Mucosa of rectum (tissue), 2 donors: ENCODE results near the gene ADGRG1.

Experiments
- H3K27ac ChIP-seq, 2 donors: one replicate each; pipeline ENCODE4 v1.7.0; 2013; ENCODE audit warnings: inconsistent platforms in 2 of 2, low read depth in 2 of 2, low read length in 2 of 2
- H3K27me3 ChIP-seq, 2 donors: one replicate each; pipeline ENCODE4 v1.7.0; 2013; ENCODE audit warnings: low read length in 2 of 2; ENCODE audit not compliant: control insufficient read depth in 2 of 2, insufficient read depth in 2 of 2
- H3K36me3 ChIP-seq, 2 donors: one replicate each; pipeline ENCODE4 v1.7.0; 2013; ENCODE audit warnings: low read length in 2 of 2; ENCODE audit not compliant: control insufficient read depth in 2 of 2, insufficient read depth in 2 of 2
- H3K4me1 ChIP-seq, 2 donors: one replicate each; pipeline ENCODE4 v1.7.0; 2013; ENCODE audit warnings: low read length in 2 of 2, mild to moderate bottlenecking in 1 of 2; ENCODE audit not compliant: control insufficient read depth in 2 of 2, insufficient read depth in 2 of 2
- H3K4me3 ChIP-seq, 2 donors: one replicate each; pipeline ENCODE4 v1.7.0; 2013; ENCODE audit warnings: low read length in 2 of 2
- H3K9ac ChIP-seq, 2 donors: one replicate each; pipeline ENCODE4 v1.7.0; 2013; ENCODE audit warnings: low read length in 2 of 2, low read depth in 1 of 2, mild to moderate bottlenecking in 1 of 2
- H3K9me3 ChIP-seq, 2 donors: one replicate each; pipeline ENCODE4 v1.7.0; 2013; ENCODE audit warnings: low read length in 2 of 2; ENCODE audit not compliant: control insufficient read depth in 2 of 2
- donor health status: healthy.
- donor health status: Normal muscosa, but diverticular disease.

Gene ADGRG1

DNA sequence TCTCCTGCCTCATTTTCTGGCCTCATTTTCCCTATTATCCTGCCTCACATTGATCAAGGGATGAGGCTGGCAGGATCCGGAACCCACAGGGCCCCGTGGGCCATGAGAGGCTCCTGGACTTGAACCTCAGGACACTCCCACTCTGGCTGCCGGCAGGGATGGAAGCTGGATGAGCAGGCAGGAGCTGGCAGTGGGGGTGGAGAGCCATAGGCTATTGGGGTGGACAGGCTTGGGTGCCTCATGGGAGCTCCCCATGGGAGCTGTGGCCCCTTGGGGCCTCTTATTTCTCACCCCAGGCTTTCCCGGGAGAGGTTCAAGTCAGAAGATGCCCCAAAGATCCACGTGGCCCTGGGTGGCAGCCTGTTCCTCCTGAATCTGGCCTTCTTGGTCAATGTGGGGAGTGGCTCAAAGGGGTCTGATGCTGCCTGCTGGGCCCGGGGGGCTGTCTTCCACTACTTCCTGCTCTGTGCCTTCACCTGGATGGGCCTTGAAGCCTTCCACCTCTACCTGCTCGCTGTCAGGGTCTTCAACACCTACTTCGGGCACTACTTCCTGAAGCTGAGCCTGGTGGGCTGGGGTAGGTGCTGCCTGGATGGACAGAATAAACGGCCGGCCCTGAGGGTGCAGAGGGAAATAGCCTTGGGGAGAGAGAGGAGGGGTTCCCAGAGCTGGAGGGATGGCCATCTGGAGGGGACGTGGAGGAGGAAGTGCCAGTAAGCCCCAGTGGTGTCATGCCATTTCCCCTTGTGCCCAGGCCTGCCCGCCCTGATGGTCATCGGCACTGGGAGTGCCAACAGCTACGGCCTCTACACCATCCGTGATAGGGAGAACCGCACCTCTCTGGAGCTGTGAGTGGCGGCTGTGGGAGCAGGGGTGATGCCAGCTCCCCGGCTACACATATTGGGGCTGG lies 55.5 kb downstream of the ADGRG1 start:
- Histone ChIP-seq H3K9ac (no peak overlapping the region), H3K36me3 (no peaks in the 10 kb centered on the region), H3K9me3 (no peaks in the 10 kb centered on the region), H3K4me3 (no peak overlapping the region), H3K27me3 (no peaks in the 10 kb centered on the region), H3K27ac (no peak overlapping the region), H3K4me1 (no peaks in the 10 kb centered on the region)

DNA sequence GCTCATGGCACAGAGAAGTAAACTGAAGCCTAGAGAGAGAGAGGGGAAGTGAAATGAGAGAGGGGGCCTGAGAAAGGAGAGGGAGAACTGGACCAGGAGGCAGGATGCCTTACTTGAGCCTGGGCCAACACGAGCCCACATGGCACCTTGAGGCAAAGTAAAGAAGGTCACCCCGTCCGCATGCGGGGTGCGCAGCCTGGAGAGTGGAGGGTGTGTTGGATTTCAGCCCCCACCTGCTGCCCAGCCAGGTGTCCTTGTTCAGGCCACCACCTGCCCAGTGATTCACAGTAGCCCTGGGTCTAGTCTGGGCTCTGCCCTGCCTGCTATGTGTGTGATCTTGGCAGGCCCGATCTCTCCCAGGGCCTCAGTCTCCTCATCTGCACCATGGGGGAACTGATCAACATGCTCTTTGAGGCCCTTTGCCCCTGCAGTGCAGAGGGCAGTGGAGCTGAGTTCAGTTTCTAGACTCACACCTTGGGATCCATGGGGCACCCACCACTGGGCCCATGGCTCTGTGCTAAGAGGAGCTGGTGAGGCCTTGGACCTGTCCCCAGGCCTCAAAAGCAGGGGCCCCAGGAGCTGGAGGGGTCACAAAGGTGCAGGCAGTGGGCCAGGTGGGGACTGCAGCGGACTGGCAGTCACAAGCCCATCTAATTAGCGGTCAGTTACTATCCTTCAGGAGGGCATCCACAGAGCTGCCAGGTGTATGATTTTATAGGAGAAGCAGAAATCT lies 56.4 kb downstream of the ADGRG1 start:
- H3K27ac ChIP-seq = no peak overlapping the region

DNA sequence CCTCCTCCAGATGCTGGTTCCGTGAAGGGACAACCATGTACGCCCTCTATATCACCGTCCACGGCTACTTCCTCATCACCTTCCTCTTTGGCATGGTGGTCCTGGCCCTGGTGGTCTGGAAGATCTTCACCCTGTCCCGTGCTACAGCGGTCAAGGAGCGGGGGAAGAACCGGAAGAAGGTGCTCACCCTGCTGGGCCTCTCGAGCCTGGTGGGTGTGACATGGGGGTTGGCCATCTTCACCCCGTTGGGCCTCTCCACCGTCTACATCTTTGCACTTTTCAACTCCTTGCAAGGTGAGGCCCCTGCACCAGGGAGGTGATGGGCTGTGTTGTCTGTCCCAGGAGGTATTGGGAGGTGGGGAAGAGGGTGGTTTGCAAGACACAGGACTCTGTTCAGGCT lies 57.2 kb downstream of the ADGRG1 start:
- no peak overlapping the region for H3K4me3 ChIP-seq

More for the DNA sequence above, 56.4 kb downstream of the ADGRG1 start:
- Histone ChIP-seq H3K27me3 (no peaks in the 10 kb centered on the region), H3K9me3 (no peaks in the 10 kb centered on the region), H3K4me3 (no peak overlapping the region), H3K4me1 (no peaks in the 10 kb centered on the region), H3K36me3 (no peaks in the 10 kb centered on the region), H3K9ac (no peak overlapping the region)

DNA sequence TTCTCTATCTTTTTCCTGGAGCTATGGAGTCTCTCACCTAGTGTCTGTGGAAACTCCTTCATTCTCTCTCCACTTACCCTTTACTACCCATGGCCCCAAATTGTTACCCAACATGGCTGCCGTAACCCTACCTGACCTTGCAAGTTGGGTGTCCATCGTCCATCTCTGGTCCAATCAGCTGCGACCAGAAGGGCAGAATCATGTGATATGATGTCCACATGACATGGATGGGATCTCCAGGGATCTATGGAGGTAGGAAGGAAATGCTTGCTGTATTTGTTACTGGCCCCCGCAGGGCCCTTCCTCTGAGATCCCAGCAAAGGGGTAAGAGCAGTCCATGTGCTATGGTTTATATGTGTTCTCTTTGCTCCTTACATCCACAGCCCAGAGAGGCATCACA lies 58.1 kb downstream of the ADGRG1 start:
- Histone ChIP-seq H3K4me3 (no peak overlapping the region), H3K9me3 (no peaks in the 10 kb centered on the region), H3K27ac (no peak overlapping the region), H3K4me1 (no peaks in the 10 kb centered on the region), H3K36me3 (no peaks in the 10 kb centered on the region), H3K27me3 (peaks cover 0 to 2% of the 10 kb centered on the region in 2 donors), H3K9ac (no peak overlapping the region)

More for the DNA sequence above, 57.2 kb downstream of the ADGRG1 start:
- Histone ChIP-seq H3K27ac (no peak overlapping the region), H3K36me3 (no peaks in the 10 kb centered on the region), H3K4me1 (no peaks in the 10 kb centered on the region), H3K9ac (no peak overlapping the region), H3K27me3 (no peaks in the 10 kb centered on the region), H3K9me3 (no peaks in the 10 kb centered on the region)

DNA sequence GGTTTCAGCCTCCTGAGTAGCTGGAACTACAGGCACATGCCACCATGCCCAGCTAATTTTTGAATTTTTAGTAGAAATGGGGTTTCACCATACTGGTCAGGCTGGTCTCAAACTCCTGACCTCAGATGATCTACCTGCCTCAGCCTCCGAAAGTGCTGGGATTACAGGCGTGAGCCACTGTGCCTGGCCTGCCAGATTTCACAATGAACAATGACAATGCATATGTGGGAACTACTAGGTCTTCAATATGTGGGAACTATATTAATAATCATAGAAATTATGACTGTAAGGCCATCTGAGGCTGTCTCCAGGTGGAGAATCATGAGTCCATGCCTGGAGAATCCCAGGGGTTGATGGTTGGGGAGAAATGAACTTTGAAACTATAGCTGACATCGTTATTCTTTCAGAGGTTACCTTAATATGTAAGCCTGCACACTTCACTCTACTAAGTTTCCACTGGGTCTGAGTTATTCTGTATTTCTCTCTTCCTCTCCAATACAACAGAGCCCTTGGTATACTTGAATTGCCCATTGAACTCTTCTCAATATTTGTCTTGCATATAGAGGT lies 59.0 kb downstream of the ADGRG1 start:
- H3K27ac ChIP-seq = no peak overlapping the region

DNA sequence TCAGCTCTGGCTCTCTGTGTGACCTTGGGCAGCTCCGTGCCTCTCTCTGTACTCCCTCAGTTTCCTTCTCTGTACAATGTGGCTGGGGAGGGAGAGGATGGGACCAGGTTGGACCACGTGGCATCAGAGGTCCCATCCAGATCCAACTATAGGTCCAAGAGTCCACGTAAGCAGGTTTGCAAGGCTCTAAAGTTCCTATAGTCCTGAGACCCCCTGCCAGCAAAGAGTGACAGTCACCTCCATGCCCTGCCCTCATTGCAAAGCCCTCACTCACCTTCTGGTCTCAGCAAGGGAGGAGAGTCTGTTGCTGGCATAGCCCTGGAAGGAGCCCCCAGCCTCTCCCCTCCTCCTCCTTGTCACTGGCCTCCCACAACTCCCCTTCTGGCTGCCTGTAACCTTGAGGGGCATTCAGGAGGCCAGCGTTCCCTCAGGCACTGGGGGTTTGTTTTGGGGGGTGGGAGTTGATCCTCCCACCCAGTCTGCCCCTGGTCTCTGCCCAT lies 60.1 kb downstream of the ADGRG1 start:
- no peaks in the 10 kb centered on the region for H3K9me3 ChIP-seq
- no peaks in the 10 kb centered on the region for H3K36me3 ChIP-seq
- H3K27ac ChIP-seq = no peak overlapping the region
- H3K27me3 ChIP-seq = peaks cover 4 to 7% of the 10 kb centered on the region in 2 donors
- H3K4me3 ChIP-seq = no peak overlapping the region
- H3K4me1 ChIP-seq = no peaks in the 10 kb centered on the region
- no peak overlapping the region for H3K9ac ChIP-seq

More for the DNA sequence above, 59.0 kb downstream of the ADGRG1 start:
- H3K27me3 ChIP-seq = peaks cover 0 to 4% of the 10 kb centered on the region in 2 donors
- no peaks in the 10 kb centered on the region for H3K36me3 ChIP-seq
- H3K9ac ChIP-seq = no peak overlapping the region
- no peak overlapping the region for H3K4me3 ChIP-seq
- no peaks in the 10 kb centered on the region for H3K9me3 ChIP-seq
- H3K4me1 ChIP-seq = no peaks in the 10 kb centered on the region

DNA sequence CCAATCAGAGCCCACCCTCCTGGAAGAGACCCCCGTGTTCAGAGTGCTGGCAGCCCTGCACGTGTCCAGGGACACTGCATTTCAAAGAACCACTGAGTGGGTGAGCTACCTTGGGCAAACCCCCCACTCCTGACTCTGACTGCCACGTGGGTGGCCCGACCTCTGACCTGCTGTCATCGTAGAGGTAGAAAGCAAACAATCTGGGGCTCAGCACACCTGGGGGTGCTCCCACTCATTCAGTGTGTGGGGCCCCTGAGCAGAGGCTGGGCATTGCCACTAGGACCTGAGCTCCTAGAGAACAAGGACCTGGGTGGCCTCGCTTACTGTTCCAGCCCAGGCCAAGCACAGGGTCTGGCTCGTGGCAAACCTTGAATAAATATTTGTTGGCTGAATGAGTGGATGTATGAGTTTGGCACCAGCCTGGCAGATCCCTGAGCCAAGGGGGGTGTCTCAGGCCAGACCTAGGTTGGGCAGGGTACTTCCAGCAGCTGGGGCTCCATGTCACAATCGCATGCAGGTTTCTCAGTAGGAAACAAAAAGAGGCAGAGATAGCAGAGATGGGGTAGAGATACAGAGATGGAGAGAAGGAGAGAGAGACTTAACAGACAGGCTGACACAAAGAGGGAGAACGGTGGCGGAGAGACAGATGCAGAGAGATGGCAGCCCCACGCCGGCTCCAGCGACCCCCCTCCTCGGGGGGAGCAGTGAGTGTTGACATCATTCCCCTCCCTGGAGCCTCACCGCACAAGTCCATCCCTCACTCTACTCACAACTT lies 60.7 kb downstream of the ADGRG1 start:
- H3K4me3 ChIP-seq = no peak overlapping the region

DNA sequence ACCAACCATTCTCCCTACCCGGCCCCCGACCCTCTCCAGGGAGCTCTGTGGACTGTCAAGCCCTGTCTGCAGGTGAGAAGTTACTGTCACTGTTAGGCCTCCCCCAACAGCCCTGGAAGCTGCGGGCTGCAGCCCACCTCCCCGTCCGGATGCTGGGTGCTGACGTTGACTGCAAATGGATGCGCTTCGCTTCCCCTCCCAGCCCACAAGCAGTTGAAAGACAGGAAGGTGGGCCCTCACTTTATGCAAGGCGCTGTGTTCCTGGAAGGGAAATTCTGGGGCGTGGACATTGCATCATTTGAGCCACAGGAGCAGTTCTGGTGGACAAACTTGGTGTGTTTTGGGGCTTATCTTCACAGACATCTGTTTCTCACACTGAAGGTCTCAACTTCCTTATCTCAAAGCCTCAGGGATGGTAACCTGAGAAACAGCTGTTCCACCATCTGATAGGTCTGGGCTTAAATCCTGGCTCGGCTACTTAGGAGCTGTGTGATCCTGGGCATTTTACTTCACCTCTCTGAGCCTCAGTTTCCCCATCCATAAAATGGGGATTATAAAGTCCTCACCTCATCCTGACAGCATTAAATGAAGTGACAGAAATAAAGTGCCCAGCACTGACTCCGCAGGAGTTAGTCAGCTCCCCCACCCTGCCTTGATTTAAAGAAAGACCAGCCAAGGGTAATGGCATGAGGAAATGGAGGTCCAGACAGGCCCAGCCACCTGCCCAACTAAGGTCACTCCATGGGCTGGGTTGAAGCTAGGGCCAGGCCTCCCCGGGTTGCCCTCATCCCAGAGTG lies 61.5 kb downstream of the ADGRG1 start:
- Histone ChIP-seq H3K27ac (no peak overlapping the region), H3K27me3 (peaks cover 4 to 7% of the 10 kb centered on the region in 2 donors), H3K9ac (no peak overlapping the region), H3K4me1 (no peaks in the 10 kb centered on the region), H3K9me3 (no peaks in the 10 kb centered on the region), H3K4me3 (no peak overlapping the region), H3K36me3 (no peaks in the 10 kb centered on the region)

More for the DNA sequence above, 60.7 kb downstream of the ADGRG1 start:
- Histone ChIP-seq H3K9me3 (no peaks in the 10 kb centered on the region), H3K36me3 (no peaks in the 10 kb centered on the region), H3K4me1 (no peaks in the 10 kb centered on the region), H3K9ac (no peak overlapping the region), H3K27ac (no peak overlapping the region), H3K27me3 (peaks cover 4 to 7% of the 10 kb centered on the region in 2 donors)
